Lower leg skin (tissue), 3 donors: Measurements from ENCODE around the gene ZBTB20.
"Not testable (repeated sequence)": the region's sequence is repeated elsewhere in the genome, so short reads cannot be mapped to it uniquely, and the experiment has no call there.

Source experiments
- POLR2A ChIP-seq, 2 donors: fragments of 450-650 bp; IDR thresholded peaks; one replicate each; pipeline ENCODE4 v1.6.1; 2016 to 2017; ENCODE audit warnings: antibody characterized with exemption in 2 of 2, mild to moderate bottlenecking in 1 of 2, moderate library complexity in 1 of 2
- TF ChIP-seq, protein P1 (sequence below), 3 donors: fragments of 450-650 bp; IDR thresholded peaks; one replicate each; pipeline ENCODE4 v1.5.1; 2016; ENCODE audit warnings: antibody characterized with exemption in 3 of 3, mild to moderate bottlenecking in 3 of 3, moderate library complexity in 2 of 3

DNA sequence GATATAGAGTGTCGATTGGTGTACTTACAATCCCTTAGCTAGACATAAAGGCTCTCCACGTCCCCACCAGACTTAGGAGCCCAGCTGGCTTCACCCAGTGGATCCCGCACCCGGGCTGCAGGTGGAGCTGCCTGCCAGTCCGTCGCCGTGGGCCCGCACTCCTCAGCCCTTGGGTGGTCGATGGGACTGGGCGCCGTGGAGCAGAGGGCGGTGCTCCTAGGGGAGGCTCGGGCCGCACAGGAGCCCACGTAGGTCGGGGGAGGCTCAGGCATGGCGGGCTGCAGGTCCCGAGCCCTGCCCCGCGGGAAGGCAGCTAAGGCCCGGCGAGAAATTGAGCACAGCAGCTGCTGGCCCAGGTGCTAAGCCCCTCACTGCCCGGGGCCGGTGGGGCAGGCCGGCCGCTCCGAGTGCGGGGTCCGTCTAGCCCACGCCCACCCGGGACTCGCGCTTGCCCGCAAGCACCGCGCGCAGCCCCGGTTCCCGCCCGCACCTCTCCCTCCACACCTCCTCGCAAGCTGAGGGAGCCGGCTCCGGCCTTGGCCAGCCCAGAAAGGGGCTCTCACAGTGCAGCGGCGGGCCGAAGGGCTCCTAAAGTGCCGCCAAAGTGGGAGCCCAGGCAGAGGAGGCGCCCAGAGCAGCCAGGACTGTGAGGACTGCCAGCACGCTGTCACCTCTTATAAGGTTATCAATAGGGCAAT lies 334.4 kb downstream of the ZBTB20 start:
- TF ChIP-seq, protein P1, sequence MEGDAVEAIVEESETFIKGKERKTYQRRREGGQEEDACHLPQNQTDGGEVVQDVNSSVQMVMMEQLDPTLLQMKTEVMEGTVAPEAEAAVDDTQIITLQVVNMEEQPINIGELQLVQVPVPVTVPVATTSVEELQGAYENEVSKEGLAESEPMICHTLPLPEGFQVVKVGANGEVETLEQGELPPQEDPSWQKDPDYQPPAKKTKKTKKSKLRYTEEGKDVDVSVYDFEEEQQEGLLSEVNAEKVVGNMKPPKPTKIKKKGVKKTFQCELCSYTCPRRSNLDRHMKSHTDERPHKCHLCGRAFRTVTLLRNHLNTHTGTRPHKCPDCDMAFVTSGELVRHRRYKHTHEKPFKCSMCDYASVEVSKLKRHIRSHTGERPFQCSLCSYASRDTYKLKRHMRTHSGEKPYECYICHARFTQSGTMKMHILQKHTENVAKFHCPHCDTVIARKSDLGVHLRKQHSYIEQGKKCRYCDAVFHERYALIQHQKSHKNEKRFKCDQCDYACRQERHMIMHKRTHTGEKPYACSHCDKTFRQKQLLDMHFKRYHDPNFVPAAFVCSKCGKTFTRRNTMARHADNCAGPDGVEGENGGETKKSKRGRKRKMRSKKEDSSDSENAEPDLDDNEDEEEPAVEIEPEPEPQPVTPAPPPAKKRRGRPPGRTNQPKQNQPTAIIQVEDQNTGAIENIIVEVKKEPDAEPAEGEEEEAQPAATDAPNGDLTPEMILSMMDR (IDR thresholded peaks at IDR 0.05), result not testable (repeated sequence)
- not testable (repeated sequence) for TF ChIP-seq POLR2A (IDR thresholded peaks at IDR 0.05)
